ENCODE data around the gene CASP12. TPM values are rescaled to one million over a fixed set of nuclear protein-coding genes. Genes with fewer than 3 reads are reported as not detected.

Gene CASP12
- total and polyA plus RNA-seq, 9 of the 15 experiments (the other 6 are each of a cell fraction or from before 2014, with no cell fraction given): not detected

DNA sequence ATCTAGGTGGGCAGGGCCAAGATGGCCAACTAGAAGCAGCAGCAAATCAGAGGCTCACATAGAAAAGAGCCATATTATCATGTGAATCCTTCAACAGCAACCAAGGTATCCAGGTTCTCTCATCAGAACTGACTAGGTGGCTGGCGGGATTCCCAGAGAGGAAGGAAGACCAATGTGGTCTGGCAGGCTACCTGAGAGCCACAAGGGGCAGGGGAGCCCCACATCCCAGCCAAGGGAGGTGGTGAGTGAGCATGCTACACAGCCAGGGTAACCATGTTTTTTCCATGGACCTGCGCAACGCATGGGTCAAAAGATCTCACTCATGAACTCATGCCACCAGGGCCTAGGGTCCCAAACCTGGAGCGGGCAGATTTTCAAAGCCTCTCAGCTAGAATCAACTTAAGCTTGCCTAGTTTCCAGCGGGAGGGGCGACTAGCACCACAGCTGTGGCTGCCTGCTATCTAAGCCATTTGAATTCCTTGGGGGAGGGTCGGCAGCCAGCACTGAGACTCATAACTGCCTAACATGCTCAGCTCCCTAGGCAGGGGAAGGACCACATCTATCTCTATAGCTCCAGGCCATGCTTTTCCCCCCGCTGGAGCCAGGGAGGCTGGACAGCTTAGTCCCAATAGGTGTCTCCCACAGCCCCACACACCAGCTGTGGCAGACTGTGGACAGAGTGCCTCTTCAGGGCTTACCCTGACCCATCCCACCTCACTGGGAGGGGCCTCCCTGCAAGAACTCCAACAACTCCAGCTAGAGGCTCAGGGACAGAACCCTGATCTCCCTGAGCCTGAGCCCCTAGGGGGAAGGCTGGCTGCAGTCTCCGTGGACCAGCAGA, 28.7 kb upstream of the CASP12 start:
- Histone ChIP-seq H3K79me2 (ENCODE audit: control insufficient read depth, insufficient read depth, low read length) (no peaks in the 10 kb centered on the region), H3K27ac (ENCODE audit: extremely low read depth, low read depth, low read length) (no peak overlapping the region), H3K9ac (ENCODE audit: insufficient read depth in 1 of 2, low read depth in 2 of 2, low read length in 2 of 2) (no peak overlapping the region), H3K9me3 (replicated peaks; ENCODE audit: control insufficient read depth, insufficient read depth, low read depth, low read length) (no peaks in the 10 kb centered on the region), H3K36me3 (ENCODE audit: control insufficient read depth, insufficient read depth, low read length) (no peaks in the 10 kb centered on the region), H3K4me3 (no peak overlapping the region), H3K4me2 (ENCODE audit: insufficient read depth, low read length) (no peak overlapping the region), H3K27me3 (ENCODE audit: control insufficient read depth in 2 of 2, insufficient read depth in 2 of 2, low read length in 2 of 2) (no peaks in the 10 kb centered on the region), H4K20me1 (replicated peaks; ENCODE audit: control insufficient read depth, insufficient read depth, low read length) (no peaks in the 10 kb centered on the region), H2AFZ (ENCODE audit: low read depth, low read length) (no peak overlapping the region), H3K9me1 (ENCODE audit: control insufficient read depth, insufficient read depth, low read length) (no peaks in the 10 kb centered on the region), H3K4me1 (replicated peaks in 1 of 2; ENCODE audit: control insufficient read depth in 2 of 2, insufficient read depth in 2 of 2, low read length in 2 of 2) (no peaks in the 10 kb centered on the region)
- BruUV-seq (replicated peaks): no TSS peak
- intact Hi-C loops (cut with micrococcal nuclease): no loop called here
- DNase-seq (ENCODE audit: extremely low read depth in 1 of 4, low spot score in 3 of 4): no peak
- no peak for ATAC-seq
- ChIA-PET POLR2A (no interaction called here), CTCF (ENCODE audit: low intra/inter-chr PET ratio) (no interaction called here)
- in situ Hi-C loops (cut with MboI): no loop called here
- 0% methylated on average over 8 of the region's 9 CpGs for WGBS (ENCODE audit: insufficient coverage, low coverage, missing lambda C conversion rate)
- no peak for FAIRE-seq
- TF ChIP-seq, protein P1, sequence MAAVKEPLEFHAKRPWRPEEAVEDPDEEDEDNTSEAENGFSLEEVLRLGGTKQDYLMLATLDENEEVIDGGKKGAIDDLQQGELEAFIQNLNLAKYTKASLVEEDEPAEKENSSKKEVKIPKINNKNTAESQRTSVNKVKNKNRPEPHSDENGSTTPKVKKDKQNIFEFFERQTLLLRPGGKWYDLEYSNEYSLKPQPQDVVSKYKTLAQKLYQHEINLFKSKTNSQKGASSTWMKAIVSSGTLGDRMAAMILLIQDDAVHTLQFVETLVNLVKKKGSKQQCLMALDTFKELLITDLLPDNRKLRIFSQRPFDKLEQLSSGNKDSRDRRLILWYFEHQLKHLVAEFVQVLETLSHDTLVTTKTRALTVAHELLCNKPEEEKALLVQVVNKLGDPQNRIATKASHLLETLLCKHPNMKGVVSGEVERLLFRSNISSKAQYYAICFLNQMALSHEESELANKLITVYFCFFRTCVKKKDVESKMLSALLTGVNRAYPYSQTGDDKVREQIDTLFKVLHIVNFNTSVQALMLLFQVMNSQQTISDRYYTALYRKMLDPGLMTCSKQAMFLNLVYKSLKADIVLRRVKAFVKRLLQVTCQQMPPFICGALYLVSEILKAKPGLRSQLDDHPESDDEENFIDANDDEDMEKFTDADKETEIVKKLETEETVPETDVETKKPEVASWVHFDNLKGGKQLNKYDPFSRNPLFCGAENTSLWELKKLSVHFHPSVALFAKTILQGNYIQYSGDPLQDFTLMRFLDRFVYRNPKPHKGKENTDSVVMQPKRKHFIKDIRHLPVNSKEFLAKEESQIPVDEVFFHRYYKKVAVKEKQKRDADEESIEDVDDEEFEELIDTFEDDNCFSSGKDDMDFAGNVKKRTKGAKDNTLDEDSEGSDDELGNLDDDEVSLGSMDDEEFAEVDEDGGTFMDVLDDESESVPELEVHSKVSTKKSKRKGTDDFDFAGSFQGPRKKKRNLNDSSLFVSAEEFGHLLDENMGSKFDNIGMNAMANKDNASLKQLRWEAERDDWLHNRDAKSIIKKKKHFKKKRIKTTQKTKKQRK (IDR thresholded peaks at IDR 0.05; ENCODE audit: borderline replicate concordance, low read depth, low read length): no peak
- no peak for TF ChIP-seq ZNF551 (CRISPR knock-in tag; IDR thresholded peaks at IDR 0.05)
- TF ChIP-seq CXXC5 (CRISPR knock-in tag; IDR thresholded peaks at IDR 0.05): no peak
- TF ChIP-seq, protein P2, sequence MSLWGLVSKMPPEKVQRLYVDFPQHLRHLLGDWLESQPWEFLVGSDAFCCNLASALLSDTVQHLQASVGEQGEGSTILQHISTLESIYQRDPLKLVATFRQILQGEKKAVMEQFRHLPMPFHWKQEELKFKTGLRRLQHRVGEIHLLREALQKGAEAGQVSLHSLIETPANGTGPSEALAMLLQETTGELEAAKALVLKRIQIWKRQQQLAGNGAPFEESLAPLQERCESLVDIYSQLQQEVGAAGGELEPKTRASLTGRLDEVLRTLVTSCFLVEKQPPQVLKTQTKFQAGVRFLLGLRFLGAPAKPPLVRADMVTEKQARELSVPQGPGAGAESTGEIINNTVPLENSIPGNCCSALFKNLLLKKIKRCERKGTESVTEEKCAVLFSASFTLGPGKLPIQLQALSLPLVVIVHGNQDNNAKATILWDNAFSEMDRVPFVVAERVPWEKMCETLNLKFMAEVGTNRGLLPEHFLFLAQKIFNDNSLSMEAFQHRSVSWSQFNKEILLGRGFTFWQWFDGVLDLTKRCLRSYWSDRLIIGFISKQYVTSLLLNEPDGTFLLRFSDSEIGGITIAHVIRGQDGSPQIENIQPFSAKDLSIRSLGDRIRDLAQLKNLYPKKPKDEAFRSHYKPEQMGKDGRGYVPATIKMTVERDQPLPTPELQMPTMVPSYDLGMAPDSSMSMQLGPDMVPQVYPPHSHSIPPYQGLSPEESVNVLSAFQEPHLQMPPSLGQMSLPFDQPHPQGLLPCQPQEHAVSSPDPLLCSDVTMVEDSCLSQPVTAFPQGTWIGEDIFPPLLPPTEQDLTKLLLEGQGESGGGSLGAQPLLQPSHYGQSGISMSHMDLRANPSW (CRISPR knock-in tag; IDR thresholded peaks at IDR 0.05): no peak
- TF ChIP-seq U2AF1 (optimal IDR thresholded peaks at IDR 0.05; ENCODE audit: low read depth, low read length): no peak
- no peak for TF ChIP-seq KHSRP (IDR thresholded peaks at IDR 0.05)
- no peak for TF ChIP-seq TCF7 (IDR thresholded peaks at IDR 0.05; ENCODE audit: borderline replicate concordance)
- TF ChIP-seq, protein P3, sequence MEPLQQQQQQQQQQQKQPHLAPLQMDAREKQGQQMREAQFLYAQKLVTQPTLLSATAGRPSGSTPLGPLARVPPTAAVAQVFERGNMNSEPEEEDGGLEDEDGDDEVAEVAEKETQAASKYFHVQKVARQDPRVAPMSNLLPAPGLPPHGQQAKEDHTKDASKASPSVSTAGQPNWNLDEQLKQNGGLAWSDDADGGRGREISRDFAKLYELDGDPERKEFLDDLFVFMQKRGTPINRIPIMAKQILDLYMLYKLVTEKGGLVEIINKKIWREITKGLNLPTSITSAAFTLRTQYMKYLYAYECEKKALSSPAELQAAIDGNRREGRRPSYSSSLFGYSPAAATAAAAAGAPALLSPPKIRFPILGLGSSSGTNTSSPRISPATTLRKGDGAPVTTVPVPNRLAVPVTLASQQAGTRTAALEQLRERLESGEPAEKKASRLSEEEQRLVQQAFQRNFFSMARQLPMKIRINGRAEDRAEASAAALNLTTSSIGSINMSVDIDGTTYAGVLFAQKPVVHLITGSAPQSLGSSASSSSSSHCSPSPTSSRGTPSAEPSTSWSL (CRISPR knock-in tag; IDR thresholded peaks at IDR 0.05; ENCODE audit: borderline replicate concordance): no peak
- TF ChIP-seq U2AF2 (optimal IDR thresholded peaks at IDR 0.05; ENCODE audit: low read depth, low read length): no peak
